ENCODE data around the gene ADGRA1.
"Not testable (repeated sequence)": the region's sequence is repeated elsewhere in the genome, so short reads cannot be mapped to it uniquely, and the experiment has no call there.

Gene ADGRA1

GRCh38 chr10:133087679-133088178 is at the start of gene ADGRA1:
ADGRA1 (plus strand) TSS chr10:133087924; CDS start chr10:133088910, 986 bp downstream.
- no peak for DNase-seq (ENCODE audit: low read depth)

- no peak for DNase-seq (ENCODE audit: low read depth)
Measured at GRCh38 chr10:133038036-133038823, 49.5 kb upstream of the ADGRA1 start.

GRCh38 chr10:133039107-133039802 is 48.5 kb upstream of the ADGRA1 start:
- no peak for DNase-seq (ENCODE audit: low read depth)

- no peak for DNase-seq (ENCODE audit: low read depth)
Measured at GRCh38 chr10:133039803-133040165, 47.9 kb upstream of the ADGRA1 start.

- no peak for DNase-seq (ENCODE audit: low read depth)
Measured at GRCh38 chr10:133040198-133040597, 47.5 kb upstream of the ADGRA1 start.

GRCh38 chr10:133041101-133041500 is 46.6 kb upstream of the ADGRA1 start:
- no peak for DNase-seq (ENCODE audit: low read depth)

GRCh38 chr10:133042061-133042460 is 45.7 kb upstream of the ADGRA1 start:
- DNase-seq (ENCODE audit: low read depth), result no peak

- DNase-seq (ENCODE audit: low read depth), result no peak
Measured at GRCh38 chr10:133042816-133043215, 44.9 kb upstream of the ADGRA1 start.

- DNase-seq (ENCODE audit: low read depth), result no peak
Measured at GRCh38 chr10:133043541-133044225, 44.0 kb upstream of the ADGRA1 start.

GRCh38 chr10:133044401-133044811 is 43.3 kb upstream of the ADGRA1 start:
- no peak for DNase-seq (ENCODE audit: low read depth)

- no peak for DNase-seq (ENCODE audit: low read depth)
Measured at GRCh38 chr10:133045556-133046389, 42.0 kb upstream of the ADGRA1 start.

GRCh38 chr10:133046390-133046765 is 41.3 kb upstream of the ADGRA1 start:
- DNase-seq (ENCODE audit: low read depth), result no peak

GRCh38 chr10:133047526-133048123 is 40.1 kb upstream of the ADGRA1 start:
- no peak for DNase-seq (ENCODE audit: low read depth)

- DNase-seq (ENCODE audit: low read depth), result no peak
Measured at GRCh38 chr10:133048266-133048665, 39.5 kb upstream of the ADGRA1 start.

GRCh38 chr10:133048926-133049325 is 38.8 kb upstream of the ADGRA1 start:
- no peak for DNase-seq (ENCODE audit: low read depth)

GRCh38 chr10:133049639-133050038 is 38.1 kb upstream of the ADGRA1 start:
- no peak for DNase-seq (ENCODE audit: low read depth)

GRCh38 chr10:133050371-133050770 is 37.4 kb upstream of the ADGRA1 start:
- no peak for DNase-seq (ENCODE audit: low read depth)

GRCh38 chr10:133052076-133052475 is 35.6 kb upstream of the ADGRA1 start:
- no peak for DNase-seq (ENCODE audit: low read depth)

GRCh38 chr10:133053527-133054133 is 34.1 kb upstream of the ADGRA1 start:
- DNase-seq (ENCODE audit: low read depth), result not testable (repeated sequence)

GRCh38 chr10:133055470-133055869 is 32.3 kb upstream of the ADGRA1 start:
- no peak for DNase-seq (ENCODE audit: low read depth)

GRCh38 chr10:133056001-133056400 is 31.7 kb upstream of the ADGRA1 start:
- DNase-seq (ENCODE audit: low read depth), result no peak
